Gastroesophageal sphincter (tissue), 4 donors: ENCODE results near the gene CBX8. TPM values are rescaled to one million over a fixed set of nuclear protein-coding genes. Genes with fewer than 3 reads are reported as not detected.
A peak's percentile ranks its signal among the peaks of the same experiment; 100 is the strongest.

Experiments used
- ATAC-seq: fragments of 150-250 bp; one replicate; pipeline ENCODE4 v1.9.1; 2016; ENCODE audit warnings: mild to moderate bottlenecking, moderate library complexity
- H3K27ac ChIP-seq, 4 donors: fragments of 200-600 bp; sonication (generic) in 3 of 4; 1 replicate in 3 of 4; 2 replicates in 1 of 4; pipeline ENCODE4 v1.5.1; 2016 to 2019
- H3K27me3 ChIP-seq: fragments of 200-600 bp; sonication (generic); one replicate; pipeline ENCODE4 v1.5.1; 2019
- H3K36me3 ChIP-seq, 2 donors: fragments of 200-600 bp; sonication (generic); one replicate each; pipeline ENCODE4 v1.5.1; 2019; ENCODE audit warnings: control low read depth in 1 of 2
- H3K4me1 ChIP-seq, 3 donors: fragments of 200-600 bp; sonication (generic); 1 replicate in 2 of 3; 2 replicates in 1 of 3; pipeline ENCODE4 v1.5.1; 2016 to 2019; ENCODE audit warnings: control low read depth in 2 of 3
- H3K4me3 ChIP-seq, 2 donors: fragments of 200-600 bp; sonication (generic); one replicate each; pipeline ENCODE4 v1.5.1; 2019; ENCODE audit warnings: mild to moderate bottlenecking in 1 of 2, moderate library complexity in 1 of 2
- H3K9me3 ChIP-seq, 3 donors: fragments of 200-600 bp; sonication (generic); one replicate each; pipeline ENCODE4 v1.5.1; 2017 to 2019; ENCODE audit warnings: control low read depth in 2 of 3
- EP300 ChIP-seq: sonication (generic); formaldehyde crosslinking; IDR thresholded peaks from one replicate; pipeline ENCODE4 v1.6.1; 2017; ENCODE audit warnings: antibody characterized with exemption, mild to moderate bottlenecking
- POLR2A ChIP-seq, 2 donors: fragments of 450-650 bp; IDR thresholded peaks; one replicate each; pipeline ENCODE4 v1.6.1; 2017; ENCODE audit warnings: antibody characterized with exemption in 2 of 2, mild to moderate bottlenecking in 2 of 2, moderate library complexity in 1 of 2
- POLR2AphosphoS5 ChIP-seq: sonication (generic); formaldehyde crosslinking; IDR thresholded peaks from one replicate; pipeline ENCODE4 v1.6.1; 2017; ENCODE audit warnings: antibody characterized with exemption
- WGBS, 2 donors: methylation state at CpG; one replicate each; pipeline ENCODE4 v1.1.5; 2018; ENCODE audit warnings: low coverage in 1 of 2; 5-methylcytosine and 5-hydroxymethylcytosine counted together
- total RNA-seq, 4 donors: library from RNA; depleted of rRNA; stranded (reverse); fragments of >200 nt; gene quantifications; one replicate each; pipeline ENCODE4 v1.1.0, GENCODE V29; 2016
- TF ChIP-seq, protein P1 (sequence below), 4 experiments: fragments of 200-600 bp in 2 of 4; fragments of 450-650 bp in 2 of 4; sonication (generic) in 1 of 4; IDR thresholded peaks; one replicate each; pipeline ENCODE4 v1.5.1; 2017 to 2019; ENCODE audit warnings: antibody characterized with exemption in 4 of 4, mild to moderate bottlenecking in 2 of 4, moderate library complexity in 2 of 4

The CBX8 gene
- total RNA-seq, 4 donors from 2014 or later, result 0.40 to 10.6 (median 3.9) TPM

DNA sequence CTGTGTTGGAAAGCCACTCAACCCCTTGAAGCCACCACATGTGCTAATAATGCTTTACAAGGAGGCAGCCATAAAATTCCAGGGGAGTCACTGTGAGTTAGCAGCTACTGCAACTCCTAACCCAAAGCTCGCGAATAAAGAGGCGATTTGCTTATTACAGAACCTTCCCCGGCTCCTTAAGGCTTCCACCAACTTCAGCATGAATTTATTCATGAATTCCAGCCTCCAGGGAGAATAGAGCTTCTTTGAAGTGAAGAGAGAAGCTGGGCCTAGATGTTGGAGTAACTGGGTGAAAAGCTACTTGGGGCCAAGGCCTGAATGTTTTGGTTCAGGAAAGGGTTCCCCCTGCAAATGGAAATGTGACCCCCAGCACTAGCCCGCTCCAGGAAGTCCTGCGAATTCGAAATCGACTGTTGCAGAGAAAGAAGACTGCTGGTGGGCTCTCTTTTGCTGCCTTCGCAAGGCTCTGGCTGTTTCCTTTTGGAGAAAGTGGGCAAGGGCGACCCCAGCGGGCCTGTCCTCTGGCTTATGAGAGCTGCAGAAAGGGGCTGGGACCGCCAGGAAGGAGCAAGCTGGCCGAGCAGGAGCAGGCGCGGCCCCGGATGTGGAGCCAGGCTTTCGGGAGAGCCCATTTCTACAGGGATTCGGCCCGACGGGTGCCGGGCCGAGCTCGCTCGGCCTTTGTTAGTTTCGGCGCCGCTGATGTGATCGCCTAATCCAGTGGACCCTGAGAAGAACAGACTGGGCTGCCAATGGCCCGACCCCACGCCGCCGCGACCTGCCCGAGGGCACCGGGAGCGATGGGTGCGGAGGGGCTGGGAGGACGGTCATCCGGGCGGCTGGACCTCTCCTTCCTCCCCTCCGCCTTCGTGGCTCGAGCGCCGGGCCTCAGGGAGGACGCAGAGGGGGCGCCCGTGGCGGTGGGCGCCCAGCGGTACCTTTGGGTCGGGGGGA is 7.6 kb downstream of the CBX8 start:
- 53 to 75% methylated on average over 3 to 9 of the region's 52 CpGs for WGBS, 2 donors
- H3K4me3 ChIP-seq, result peak overlapping the region in 1 of 2 donors; percentile 5
- peaks cover 100% of the 10 kb centered on the region for H3K27me3 ChIP-seq
- TF ChIP-seq POLR2AphosphoS5, result no peak
- TF ChIP-seq, protein P1, sequence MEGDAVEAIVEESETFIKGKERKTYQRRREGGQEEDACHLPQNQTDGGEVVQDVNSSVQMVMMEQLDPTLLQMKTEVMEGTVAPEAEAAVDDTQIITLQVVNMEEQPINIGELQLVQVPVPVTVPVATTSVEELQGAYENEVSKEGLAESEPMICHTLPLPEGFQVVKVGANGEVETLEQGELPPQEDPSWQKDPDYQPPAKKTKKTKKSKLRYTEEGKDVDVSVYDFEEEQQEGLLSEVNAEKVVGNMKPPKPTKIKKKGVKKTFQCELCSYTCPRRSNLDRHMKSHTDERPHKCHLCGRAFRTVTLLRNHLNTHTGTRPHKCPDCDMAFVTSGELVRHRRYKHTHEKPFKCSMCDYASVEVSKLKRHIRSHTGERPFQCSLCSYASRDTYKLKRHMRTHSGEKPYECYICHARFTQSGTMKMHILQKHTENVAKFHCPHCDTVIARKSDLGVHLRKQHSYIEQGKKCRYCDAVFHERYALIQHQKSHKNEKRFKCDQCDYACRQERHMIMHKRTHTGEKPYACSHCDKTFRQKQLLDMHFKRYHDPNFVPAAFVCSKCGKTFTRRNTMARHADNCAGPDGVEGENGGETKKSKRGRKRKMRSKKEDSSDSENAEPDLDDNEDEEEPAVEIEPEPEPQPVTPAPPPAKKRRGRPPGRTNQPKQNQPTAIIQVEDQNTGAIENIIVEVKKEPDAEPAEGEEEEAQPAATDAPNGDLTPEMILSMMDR (IDR thresholded peaks at IDR 0.05), result no peak
- no peak for TF ChIP-seq POLR2A (IDR thresholded peaks at IDR 0.05)
- TF ChIP-seq EP300, result no peak
- H3K36me3 ChIP-seq, result peaks cover 0 to 5% of the 10 kb centered on the region in 2 donors
- no peaks in the 10 kb centered on the region for H3K9me3 ChIP-seq
- H3K4me1 ChIP-seq, result peaks cover 0 to 49% (median 20%) of the 10 kb centered on the region in 3 donors
- ATAC-seq, result no peak
- no peak overlapping the region for H3K27ac ChIP-seq

DNA sequence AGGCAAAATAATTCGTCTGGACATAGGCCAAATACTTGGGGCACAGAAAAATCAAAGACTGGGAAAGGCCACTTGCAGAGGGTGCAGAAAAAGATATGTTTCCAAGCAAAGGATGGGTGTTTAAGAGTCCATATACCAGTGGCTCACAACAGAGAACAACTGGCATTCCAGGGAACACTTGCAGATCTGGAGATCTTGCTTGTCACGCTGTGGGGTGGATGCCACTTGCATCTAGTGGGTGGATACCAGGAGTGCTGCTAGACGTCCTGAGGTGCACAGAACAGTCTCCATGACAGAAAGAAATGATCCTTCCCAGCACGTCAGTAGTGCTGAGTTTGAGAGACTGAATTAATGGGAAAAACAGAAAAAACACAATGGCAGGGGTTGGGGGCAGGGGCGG is 8.4 kb downstream of the CBX8 start:
- H3K27me3 ChIP-seq, result peaks cover 100% of the 10 kb centered on the region
- 65 to 74% methylated on average over 5 of the region's 5 CpGs for WGBS, 2 donors
- ATAC-seq, result no peak

DNA sequence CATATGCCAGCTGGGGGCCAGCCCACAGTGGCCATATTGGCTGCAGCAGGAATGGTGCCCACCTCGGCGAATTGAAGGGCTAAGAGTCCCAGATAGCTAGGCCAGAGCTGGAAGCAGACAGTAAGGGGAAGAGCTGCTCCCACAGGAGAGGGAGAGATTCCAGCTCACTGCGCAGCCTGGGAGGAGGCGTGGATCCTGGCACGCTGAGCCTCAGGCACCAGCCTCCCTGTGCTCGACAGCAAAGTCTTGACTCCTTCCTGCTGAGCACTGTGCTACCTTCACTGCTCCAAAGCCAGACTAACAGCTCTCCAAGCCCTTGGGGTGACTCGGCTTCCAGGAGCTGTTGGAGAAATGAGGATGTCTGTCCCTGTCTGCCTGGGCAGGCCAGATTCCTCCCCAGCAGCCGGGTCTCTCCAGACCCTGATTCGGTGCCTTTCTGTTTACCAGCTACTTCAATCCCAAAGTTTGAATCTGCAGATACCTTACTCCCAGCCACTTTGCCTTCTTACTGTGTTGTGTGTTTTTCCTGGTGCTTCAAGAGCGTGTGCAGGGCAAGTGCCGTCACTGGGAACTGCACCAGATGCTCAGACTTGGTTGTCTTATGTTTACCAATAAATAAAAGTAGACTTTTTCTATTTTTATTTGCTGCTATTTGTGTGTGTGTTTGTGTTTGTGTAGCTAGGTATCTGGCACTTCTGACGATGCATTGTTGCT is 9.8 kb downstream of the CBX8 start:
- ATAC-seq, result no peak
- Histone ChIP-seq H3K36me3 (peaks cover 0 to 11% of the 10 kb centered on the region in 2 donors), H3K4me1 (peaks cover 0 to 28% (median 12%) of the 10 kb centered on the region in 3 donors), H3K27ac (no peak overlapping the region), H3K4me3 (no peak overlapping the region), H3K9me3 (no peaks in the 10 kb centered on the region), H3K27me3 (peaks cover 100% of the 10 kb centered on the region)
- WGBS, 2 donors, result 87 to 90% methylated on average over 1 to 3 of the region's 12 CpGs
- TF ChIP-seq POLR2AphosphoS5 (no peak), POLR2A (IDR thresholded peaks at IDR 0.05) (no peak), EP300 (no peak)
- TF ChIP-seq, protein P1 (IDR thresholded peaks at IDR 0.05), result no peak

More for the DNA sequence above, 8.4 kb downstream of the CBX8 start:
- H3K4me1 ChIP-seq, result peaks cover 0 to 42% (median 20%) of the 10 kb centered on the region in 3 donors
- TF ChIP-seq EP300 (no peak), POLR2AphosphoS5 (no peak)
- TF ChIP-seq, protein P1 (IDR thresholded peaks at IDR 0.05), result no peak
- no peak overlapping the region for H3K4me3 ChIP-seq
- peaks cover 0 to 11% of the 10 kb centered on the region in 2 donors for H3K36me3 ChIP-seq
- no peak overlapping the region for H3K27ac ChIP-seq
- no peaks in the 10 kb centered on the region for H3K9me3 ChIP-seq

DNA sequence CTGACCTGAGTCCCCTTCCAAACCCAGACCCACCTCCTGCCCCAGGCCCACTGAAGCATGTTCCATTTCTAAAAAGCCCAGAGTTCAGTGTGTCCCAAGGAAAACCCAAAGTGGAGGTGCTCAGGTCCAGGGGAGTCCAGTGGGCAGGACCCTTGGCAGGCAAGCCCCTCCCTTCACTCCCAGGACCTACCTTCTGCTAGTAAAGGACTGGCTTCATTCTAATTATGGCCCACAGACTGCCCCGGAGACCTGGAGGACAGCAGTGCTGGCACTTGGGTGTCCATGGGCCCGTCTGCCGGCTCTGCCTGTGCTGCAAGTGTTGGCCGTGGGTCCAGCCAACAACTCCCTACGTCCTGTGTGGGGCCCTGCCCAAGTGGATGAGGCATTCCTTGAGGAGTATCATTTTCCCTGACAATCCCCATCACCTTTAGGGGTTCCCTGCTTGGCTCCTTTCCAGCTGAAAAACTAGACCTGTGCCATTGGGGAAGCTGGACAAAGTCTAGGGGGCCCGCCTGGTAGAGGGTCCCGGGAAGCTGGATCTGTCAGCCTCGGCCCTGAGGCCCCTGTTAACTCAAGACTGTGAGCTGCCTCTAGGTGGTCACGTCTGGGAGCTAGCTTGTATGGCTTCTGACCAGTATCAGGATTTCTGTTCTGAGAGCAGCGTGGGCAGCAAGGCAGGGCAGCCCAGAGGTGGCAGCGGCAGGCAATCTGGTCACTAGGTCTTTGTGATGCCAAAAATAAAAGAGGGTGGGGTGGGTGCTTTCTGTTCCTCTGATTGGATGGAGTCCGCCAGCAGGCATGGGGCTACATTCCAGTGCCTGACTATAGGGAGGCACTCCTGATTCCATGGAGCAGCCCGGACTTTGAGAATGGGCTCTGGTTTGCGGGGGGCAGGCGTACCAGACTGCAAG is 10.7 kb downstream of the CBX8 start:
- Histone ChIP-seq H3K9me3 (no peaks in the 10 kb centered on the region), H3K27ac (no peak overlapping the region), H3K4me1 (peaks cover 0 to 19% (median 9%) of the 10 kb centered on the region in 3 donors), H3K36me3 (peaks cover 0 to 11% of the 10 kb centered on the region in 2 donors), H3K4me3 (no peak overlapping the region), H3K27me3 (peaks cover 99% of the 10 kb centered on the region)
- 100% methylated on average over 1 of the region's 15 CpGs; no CpG with 5 or more reads in 1 of the 2 donors for WGBS, 2 donors
- TF ChIP-seq POLR2A (IDR thresholded peaks at IDR 0.05), result no peak
- TF ChIP-seq POLR2AphosphoS5, result no peak
- TF ChIP-seq EP300, result no peak
- TF ChIP-seq, protein P1 (IDR thresholded peaks at IDR 0.05), result no peak
- ATAC-seq, result no peak
